Measurements from ENCODE around the gene HERPUD1. TPM values are rescaled to one million over a fixed set of nuclear protein-coding genes. Genes with fewer than 3 reads are reported as not detected.

The HERPUD1 gene
- total and polyA plus RNA-seq, 9 of the 15 experiments (the other 6 are each of a cell fraction or from before 2014, with no cell fraction given), result 14.2 to 60.7 (median 37.4) TPM

DNA sequence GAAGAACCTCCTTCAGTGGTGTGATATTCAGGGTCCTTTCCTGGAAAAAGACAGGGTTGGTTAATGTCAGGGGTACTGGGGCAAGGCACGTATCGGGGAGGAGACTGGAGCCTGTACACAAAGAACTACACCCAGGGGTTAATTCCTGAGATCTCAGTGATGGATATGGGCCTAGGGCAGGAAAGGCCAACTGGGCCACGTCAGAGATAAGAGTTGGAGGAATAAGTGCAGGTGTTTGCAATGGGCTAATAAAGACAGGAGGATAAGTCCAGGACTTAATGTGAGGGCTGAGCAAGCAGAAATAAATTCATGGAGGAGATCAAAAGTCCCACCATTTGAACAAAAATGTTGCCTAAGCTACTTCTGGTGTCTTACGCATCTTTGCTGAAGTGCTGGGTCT, 10.4 kb upstream of the HERPUD1 start (continued):
- TF ChIP-seq, protein P1, sequence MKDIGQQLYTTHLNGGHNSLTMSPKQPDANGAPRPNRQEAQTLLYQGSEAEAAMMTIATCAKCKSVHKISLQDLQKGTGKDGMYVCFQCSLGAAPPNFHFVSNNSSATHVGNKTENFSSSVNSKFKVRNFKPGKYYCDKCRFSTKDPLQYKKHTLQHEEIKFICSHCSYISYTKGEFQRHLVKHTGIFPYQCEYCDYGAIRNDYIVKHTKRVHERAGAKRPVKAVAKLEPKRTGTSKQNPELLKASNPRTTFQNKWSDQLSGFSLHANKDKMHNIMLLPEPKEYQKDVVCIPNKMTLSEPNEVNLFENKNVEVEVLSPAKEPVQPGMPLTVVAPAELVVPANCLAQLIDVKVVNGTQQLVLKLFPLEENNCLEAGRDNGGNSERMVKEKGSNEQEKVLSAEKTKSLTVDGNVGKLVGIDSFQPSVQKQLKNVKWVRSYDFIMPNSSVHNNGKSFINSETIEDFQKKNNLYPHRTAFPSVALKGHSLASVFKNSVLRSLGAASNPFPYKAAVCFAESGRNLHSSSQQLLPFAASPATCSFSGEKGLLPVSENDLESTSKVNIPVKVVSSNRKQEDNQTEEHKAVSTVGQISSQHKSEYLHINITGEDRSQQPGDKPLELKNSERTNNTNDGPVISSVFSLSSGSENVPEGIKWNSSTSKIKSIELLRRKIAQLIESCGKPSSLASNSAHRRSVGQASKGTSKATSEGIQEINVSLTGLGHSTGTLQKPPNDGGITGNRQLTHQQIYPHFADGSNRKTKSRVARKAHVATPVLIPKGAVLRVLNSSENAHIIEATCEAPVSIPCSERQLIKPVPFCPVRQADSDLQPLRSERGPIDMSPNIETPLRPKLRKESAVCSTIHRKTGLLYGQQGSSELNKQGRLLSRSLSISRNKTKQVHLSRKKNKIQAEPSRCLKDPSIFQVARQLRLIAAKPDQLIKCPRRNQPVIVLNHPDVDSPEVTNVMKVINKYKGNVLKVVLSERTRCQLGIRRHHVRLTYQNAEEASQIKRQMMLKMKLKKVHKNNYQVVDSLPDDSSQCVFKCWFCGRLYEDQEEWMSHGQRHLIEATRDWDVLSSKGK (CRISPR knock-in tag; IDR thresholded peaks at IDR 0.05), result no peak
- TF ChIP-seq CAMTA2 (CRISPR knock-in tag; conservative IDR thresholded peaks at IDR 0.05) (no peak), ZNF253 (CRISPR knock-in tag; conservative IDR thresholded peaks at IDR 0.05) (no peak), EP300 (IDR thresholded peaks at IDR 0.05; ENCODE audit: low read length) (no peak)
- TF ChIP-seq, protein P2, sequence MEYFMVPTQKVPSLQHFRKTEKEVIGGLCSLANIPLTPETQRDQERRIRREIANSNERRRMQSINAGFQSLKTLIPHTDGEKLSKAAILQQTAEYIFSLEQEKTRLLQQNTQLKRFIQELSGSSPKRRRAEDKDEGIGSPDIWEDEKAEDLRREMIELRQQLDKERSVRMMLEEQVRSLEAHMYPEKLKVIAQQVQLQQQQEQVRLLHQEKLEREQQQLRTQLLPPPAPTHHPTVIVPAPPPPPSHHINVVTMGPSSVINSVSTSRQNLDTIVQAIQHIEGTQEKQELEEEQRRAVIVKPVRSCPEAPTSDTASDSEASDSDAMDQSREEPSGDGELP (CRISPR knock-in tag; IDR thresholded peaks at IDR 0.05; ENCODE audit: borderline replicate concordance), result no peak
- TF ChIP-seq, protein P3, sequence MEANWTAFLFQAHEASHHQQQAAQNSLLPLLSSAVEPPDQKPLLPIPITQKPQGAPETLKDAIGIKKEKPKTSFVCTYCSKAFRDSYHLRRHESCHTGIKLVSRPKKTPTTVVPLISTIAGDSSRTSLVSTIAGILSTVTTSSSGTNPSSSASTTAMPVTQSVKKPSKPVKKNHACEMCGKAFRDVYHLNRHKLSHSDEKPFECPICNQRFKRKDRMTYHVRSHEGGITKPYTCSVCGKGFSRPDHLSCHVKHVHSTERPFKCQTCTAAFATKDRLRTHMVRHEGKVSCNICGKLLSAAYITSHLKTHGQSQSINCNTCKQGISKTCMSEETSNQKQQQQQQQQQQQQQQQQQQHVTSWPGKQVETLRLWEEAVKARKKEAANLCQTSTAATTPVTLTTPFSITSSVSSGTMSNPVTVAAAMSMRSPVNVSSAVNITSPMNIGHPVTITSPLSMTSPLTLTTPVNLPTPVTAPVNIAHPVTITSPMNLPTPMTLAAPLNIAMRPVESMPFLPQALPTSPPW (CRISPR knock-in tag; IDR thresholded peaks at IDR 0.05), result no peak
